ENCODE results near the gene CELA3A. TPM values are rescaled to one million over a fixed set of nuclear protein-coding genes. Genes with fewer than 3 reads are reported as not detected.

CELA3A gene
- total and polyA plus RNA-seq, 12 donors = 0.58 to 4.6 (median 3.7) TPM; not detected in 4

GRCh38 chr1:21955501-21956281 is 45.8 kb upstream of the CELA3A start:
- peak; percentile 40 to 71 (median 55) for ATAC-seq

GRCh38 chr1:21956720-21957552 is 44.5 kb upstream of the CELA3A start:
- Histone ChIP-seq H3K4me1 (peaks cover 19 to 61% (median 37%) of the 10 kb centered on the region in 9 donors), H3K4me3 (no peak overlapping the region), H3K36me3 (no peaks in the 10 kb centered on the region), H3K27me3 (no peaks in the 10 kb centered on the region), H3K27ac (peak overlapping the region in 9 of 10 donors; percentile 60 to 91 (median 82)), H3K9me3 (no peaks in the 10 kb centered on the region)
- peak; percentile 64 to 74 for DNase-seq
- no peak for TF ChIP-seq CTCF (IDR thresholded peaks at IDR 0.05)
- intact Hi-C loops (cut with DNase I) = loop anchor here in 6 of 10 donors (5.0 kb wide), 5 partner anchors 45 to 90 kb away; no protein-coding TSS in a partner anchor
- ATAC-seq = peak; percentile 54 to 92 (median 79)
- 49 to 52% methylated on average over 17 to 18 of the region's 18 CpGs for WGBS, 2 donors

More at GRCh38 chr1:21955501-21956281, 45.8 kb upstream of the CELA3A start:
- H3K9me3 ChIP-seq = no peaks in the 10 kb centered on the region
- H3K27ac ChIP-seq = peak overlapping the region; percentile 60 to 91 (median 82)
- 46 to 62% methylated on average over 9 of the region's 9 CpGs for WGBS, 2 donors
- intact Hi-C loops (cut with DNase I) = loop anchor here in 6 of 10 donors (5.0 kb wide), 5 partner anchors 43 to 88 kb away; no protein-coding TSS in a partner anchor
- no peaks in the 10 kb centered on the region for H3K36me3 ChIP-seq
- H3K4me1 ChIP-seq = peaks cover 19 to 53% (median 33%) of the 10 kb centered on the region in 9 donors
- TF ChIP-seq CTCF (IDR thresholded peaks at IDR 0.05) = no peak
- H3K27me3 ChIP-seq = no peaks in the 10 kb centered on the region
- DNase-seq = peak in 1 of 2 donors; percentile 48
- H3K4me3 ChIP-seq = no peak overlapping the region

GRCh38 chr1:21961337-21961736 is 40.1 kb upstream of the CELA3A start:
- DNase-seq (no peak), ATAC-seq (no peak)
- H3K36me3 ChIP-seq = no peaks in the 10 kb centered on the region
- no peak overlapping the region for H3K4me3 ChIP-seq
- intact Hi-C loops (cut with DNase I) = loop anchor here in 7 of 10 donors (5.0 to 10.0 kb wide), 7 partner anchors 69 to 247 kb away; partner anchors contain the start of gene USP48 (in 2 of the 7)
- no peaks in the 10 kb centered on the region for H3K27me3 ChIP-seq
- no peak for TF ChIP-seq CTCF (IDR thresholded peaks at IDR 0.05)
- no peaks in the 10 kb centered on the region for H3K9me3 ChIP-seq
- H3K4me1 ChIP-seq = peaks cover 14 to 53% (median 25%) of the 10 kb centered on the region in 9 donors
- WGBS, 2 donors = 69 to 70% methylated on average over 2 of the region's 2 CpGs
- peak overlapping the region in 4 of 10 donors; percentile 9 to 57 (median 36) for H3K27ac ChIP-seq

GRCh38 chr1:21961799-21962198 is 39.7 kb upstream of the CELA3A start:
- Histone ChIP-seq H3K27me3 (no peaks in the 10 kb centered on the region), H3K27ac (peak overlapping the region in 4 of 10 donors; percentile 9 to 57 (median 36)), H3K36me3 (no peaks in the 10 kb centered on the region), H3K4me1 (peaks cover 9 to 49% (median 21%) of the 10 kb centered on the region in 9 donors), H3K9me3 (no peaks in the 10 kb centered on the region), H3K4me3 (no peak overlapping the region)
- 51 to 66% methylated on average over 2 of the region's 2 CpGs for WGBS, 2 donors
- intact Hi-C loops (cut with DNase I) = loop anchor here in 7 of 10 donors (5.0 to 10.0 kb wide), 7 partner anchors 69 to 247 kb away; partner anchors contain the start of gene USP48 (in 2 of the 7)
- DNase-seq = no peak
- no peak for TF ChIP-seq CTCF (IDR thresholded peaks at IDR 0.05)
- ATAC-seq = no peak

Data from heart right ventricle (tissue), 16 donors.